GM10266 (cell line): ENCODE measurements around the gene GPR132.

Source experiments
- DNase-seq: peaks from one replicate; pipeline ENCODE4 v3.0.0; 2012; ENCODE audit errors: extremely low spot score
- CTCF ChIP-seq: IDR thresholded peaks from 2 replicates; pipeline ENCODE4 v1.5.1; 2012; ENCODE audit warnings: mild to moderate bottlenecking, low read depth; ENCODE audit not compliant: control insufficient read depth, insufficient read depth; ENCODE audit errors: missing control alignments

GPR132 gene

GRCh38 chr14:105011312-105011990 is 53.8 kb downstream of the GPR132 start:
- TF ChIP-seq CTCF = no peak
- no peak for DNase-seq

- no peak for TF ChIP-seq CTCF
- DNase-seq = no peak
These were observed 54.3 kb downstream of the GPR132 start for GRCh38 chr14:105010891-105011291.

- no peak for DNase-seq
- TF ChIP-seq CTCF = no peak
These were observed 55.1 kb downstream of the GPR132 start for GRCh38 chr14:105010106-105010505.

DNA sequence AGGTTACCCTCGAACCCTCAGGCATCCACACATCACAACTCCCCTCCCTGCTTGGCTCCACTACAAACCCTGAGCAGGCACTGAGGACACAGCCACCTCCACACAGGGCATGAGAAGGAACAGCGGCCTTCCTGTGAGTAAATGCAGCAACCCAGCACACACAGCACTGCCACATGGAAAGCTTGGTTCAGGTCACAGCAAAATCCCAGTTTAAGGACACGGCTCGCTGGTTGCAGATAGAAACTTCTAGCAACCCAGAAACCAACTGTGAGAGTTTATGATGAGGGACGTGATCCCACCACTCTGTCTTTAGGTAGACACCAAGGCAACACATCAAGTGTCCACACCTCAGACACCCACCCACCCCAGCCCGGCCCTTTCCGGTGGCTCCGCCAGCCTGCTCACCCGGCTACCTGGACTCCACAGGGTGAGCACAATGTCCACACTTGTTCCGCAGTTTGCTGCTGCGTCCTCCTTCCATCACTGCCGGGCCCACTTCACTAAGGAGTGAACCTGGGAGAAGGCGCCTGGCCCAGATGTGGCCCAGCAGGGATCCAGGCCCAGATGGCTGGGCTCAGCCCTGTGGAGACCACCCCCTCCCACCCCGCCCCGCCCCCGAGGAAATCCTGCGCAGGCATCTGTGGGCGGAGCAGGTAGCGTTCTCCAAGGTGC is 57.5 kb downstream of the GPR132 start:
- no peak for TF ChIP-seq CTCF

DNA sequence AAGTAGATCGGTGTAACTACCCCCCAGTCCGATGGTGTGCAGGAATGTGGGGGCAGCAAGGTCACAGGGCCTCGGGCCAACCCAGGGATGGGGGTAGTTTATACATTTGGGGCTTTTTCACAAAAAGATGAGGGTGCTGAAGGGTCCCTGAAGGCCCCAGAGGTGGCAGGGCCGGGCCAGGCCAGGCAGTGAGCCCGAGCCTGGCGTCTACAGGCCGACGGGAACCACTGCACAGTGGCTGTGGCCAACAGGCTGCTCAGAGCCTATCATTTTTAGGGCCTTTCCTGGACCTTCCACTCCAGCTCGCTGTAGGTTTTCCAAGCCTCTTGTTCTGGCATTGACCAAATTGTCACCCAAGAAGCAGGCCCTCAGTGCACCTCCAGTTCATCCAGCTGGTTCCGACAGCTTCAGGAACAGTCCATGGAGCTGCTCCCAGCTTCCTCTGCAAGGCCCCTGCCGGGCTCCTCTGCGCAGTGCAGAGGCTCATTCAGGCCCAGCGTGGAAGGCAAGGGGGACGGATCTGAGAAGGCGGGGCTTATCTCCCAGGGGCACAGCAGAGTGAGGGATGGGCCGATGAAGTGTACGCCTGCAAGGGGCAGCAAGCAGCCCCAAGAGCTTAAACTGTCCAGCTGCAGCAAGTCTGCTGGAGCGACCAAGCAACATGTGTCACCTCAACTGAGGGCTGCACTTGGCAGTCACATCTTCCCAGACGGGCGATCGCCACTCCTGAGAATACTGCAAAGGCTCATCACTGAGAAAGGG is 58.2 kb downstream of the GPR132 start:
- DNase-seq = no peak
- no peak for TF ChIP-seq CTCF

More for the DNA sequence above, 57.5 kb downstream of the GPR132 start:
- no peak for DNase-seq

DNA sequence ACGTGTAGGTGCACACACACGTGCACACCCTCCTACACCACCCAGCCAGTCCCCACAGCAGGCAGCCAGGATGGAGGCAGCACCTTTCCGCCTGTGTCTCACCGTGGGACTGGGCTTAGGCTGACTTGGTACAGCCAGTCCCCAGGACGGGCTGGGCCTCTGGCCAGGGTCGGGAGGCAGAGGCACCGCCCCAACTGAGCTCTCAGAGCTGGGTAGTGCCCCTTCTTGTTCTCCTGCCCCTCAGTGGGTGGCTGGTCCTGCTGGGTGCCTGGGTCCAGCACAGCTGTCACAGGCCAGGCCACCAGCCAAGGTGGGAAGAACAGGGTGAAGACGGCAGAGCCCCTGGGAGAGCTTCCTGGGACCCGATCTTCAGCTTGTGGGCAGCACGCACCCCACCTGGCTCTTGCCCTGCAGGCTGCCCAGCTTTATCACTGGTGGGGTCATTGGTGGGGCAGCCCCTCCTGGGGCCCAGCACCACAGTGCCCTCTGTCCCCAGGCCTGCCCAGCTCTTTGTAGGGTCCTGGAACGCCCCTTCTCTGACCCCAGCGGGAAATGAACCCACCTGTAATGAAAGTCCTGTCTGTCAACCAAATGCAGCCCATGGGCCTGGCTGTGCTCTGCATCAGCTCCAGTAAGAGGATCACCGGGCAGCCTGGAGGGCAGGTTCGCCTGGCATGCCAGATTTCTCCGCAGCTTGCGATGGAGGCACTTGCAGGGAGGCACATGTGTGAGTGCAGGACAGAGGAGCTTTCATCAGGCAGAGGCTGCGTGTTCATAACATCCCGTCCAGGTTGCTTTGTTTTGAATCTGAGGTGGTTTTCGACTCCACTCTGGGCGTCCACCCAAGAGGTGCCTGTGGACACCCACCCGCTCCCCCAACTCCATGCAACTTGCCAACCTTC is 59.0 kb downstream of the GPR132 start:
- no peak for TF ChIP-seq CTCF
- DNase-seq = no peak
